Upper lobe of right lung (tissue), 1 donor: ENCODE measurements around the gene JSRP1. TPM values are rescaled to one million over a fixed set of nuclear protein-coding genes. Genes with fewer than 3 reads are reported as not detected.

Experiments used
- ATAC-seq: fragments of 200-7000 bp; cut with Tn5 transposase; one replicate; pipeline ENCODE4 v1.9.1; 2020; ENCODE audit warnings: mild to moderate bottlenecking, moderate library complexity
- DNase-seq: peaks from one replicate; pipeline ENCODE4 v3.0.0-alpha.2; 2020
- H3K27ac ChIP-seq: fragments of 200-600 bp; one replicate; pipeline ENCODE4 v1.8.0; 2022
- H3K27me3 ChIP-seq: fragments of 200-600 bp; one replicate; pipeline ENCODE4 v1.8.0; 2022; ENCODE audit warnings: mild to moderate bottlenecking
- H3K36me3 ChIP-seq: fragments of 200-600 bp; one replicate; pipeline ENCODE4 v1.8.0; 2022
- H3K4me1 ChIP-seq: fragments of 200-600 bp; one replicate; pipeline ENCODE4 v1.8.0; 2022
- H3K4me3 ChIP-seq: fragments of 200-600 bp; one replicate; pipeline ENCODE4 v1.8.0; 2022; ENCODE audit warnings: mild to moderate bottlenecking
- H3K9me3 ChIP-seq: fragments of 200-600 bp; one replicate; pipeline ENCODE4 v1.8.0; 2022
- intact Hi-C: fragments of 100-400 bp; cut with DNase I; formaldehyde crosslinking; loops from one replicate; pipeline ENCODE4 v1.11.0; 2022
- microRNA-seq: library from miRNA; unstranded; fragments of <30 nt; microRNA quantifications from one replicate; pipeline ENCODE4 v1.2.0, GENCODE V29; 2020; ENCODE audit warnings: borderline microRNAs expressed
- total RNA-seq: library from RNA; stranded (reverse); fragmentation: NEBNext Ultra II Directional; extraction: Animal tissue kit (Norgen Biotek cat#: 25700); gene quantifications from one replicate; pipeline ENCODE4 v1.2.1, GENCODE V29; 2021
- TF ChIP-seq, protein P1 (sequence below): fragments of 200-600 bp; IDR thresholded peaks from one replicate; pipeline ENCODE4 v1.8.0; 2022; ENCODE audit warnings: antibody characterized with exemption
- donor health status: DM: no; HTN: yes; CAD: no; lungs with severe emphysema.

JSRP1 gene
- total RNA-seq, 1 donor from 2014 or later: 1.1 TPM

DNA sequence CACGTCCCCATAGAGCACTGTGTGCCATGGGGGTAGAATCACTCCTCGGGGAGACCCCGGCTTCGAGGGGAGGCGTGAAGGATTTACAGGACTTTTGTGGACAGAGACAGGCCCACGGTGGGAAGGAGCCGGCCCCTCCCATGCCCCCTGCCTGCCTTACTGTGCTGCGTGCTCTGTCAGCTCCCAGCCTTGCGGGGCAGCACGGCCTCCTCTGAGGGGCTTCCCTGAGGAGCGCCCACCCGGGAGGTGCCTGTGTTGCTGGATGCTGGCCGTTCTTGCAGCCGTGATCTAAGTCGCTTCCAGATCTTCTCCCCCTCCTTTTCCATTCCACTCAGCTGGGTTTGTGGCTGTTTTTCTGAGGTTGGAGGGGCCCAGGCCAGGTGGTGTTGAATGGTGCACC is 49.2 kb downstream of the JSRP1 start:
- DNase-seq: no peak

DNA sequence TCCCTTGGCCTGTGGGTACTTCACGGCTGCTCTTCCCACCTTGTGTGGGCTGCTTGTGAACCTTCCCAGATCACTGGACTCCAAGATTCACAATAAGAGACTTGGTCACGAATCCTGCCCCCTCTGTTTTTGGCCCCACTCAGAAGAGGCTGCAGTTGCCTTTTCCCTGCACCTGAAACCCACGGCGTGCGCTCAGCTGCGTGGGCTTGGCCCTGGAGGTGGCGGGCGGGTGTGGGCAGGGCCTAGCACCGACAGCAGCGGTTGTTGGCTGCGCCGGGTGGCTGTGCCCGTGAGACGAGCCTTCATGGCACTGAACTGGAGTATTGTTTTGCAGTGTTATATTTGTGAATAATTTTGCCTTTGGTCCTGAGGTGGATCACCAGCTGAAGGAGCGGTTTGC is 53.9 kb downstream of the JSRP1 start:
- DNase-seq (no peak), ATAC-seq (no peak)
- Histone ChIP-seq H3K4me3 (no peak overlapping the region), H3K27ac (no peak overlapping the region), H3K27me3 (no peaks in the 10 kb centered on the region), H3K9me3 (no peaks in the 10 kb centered on the region), H3K4me1 (no peaks in the 10 kb centered on the region), H3K36me3 (peaks cover 27% of the 10 kb centered on the region)
- TF ChIP-seq, protein P1, sequence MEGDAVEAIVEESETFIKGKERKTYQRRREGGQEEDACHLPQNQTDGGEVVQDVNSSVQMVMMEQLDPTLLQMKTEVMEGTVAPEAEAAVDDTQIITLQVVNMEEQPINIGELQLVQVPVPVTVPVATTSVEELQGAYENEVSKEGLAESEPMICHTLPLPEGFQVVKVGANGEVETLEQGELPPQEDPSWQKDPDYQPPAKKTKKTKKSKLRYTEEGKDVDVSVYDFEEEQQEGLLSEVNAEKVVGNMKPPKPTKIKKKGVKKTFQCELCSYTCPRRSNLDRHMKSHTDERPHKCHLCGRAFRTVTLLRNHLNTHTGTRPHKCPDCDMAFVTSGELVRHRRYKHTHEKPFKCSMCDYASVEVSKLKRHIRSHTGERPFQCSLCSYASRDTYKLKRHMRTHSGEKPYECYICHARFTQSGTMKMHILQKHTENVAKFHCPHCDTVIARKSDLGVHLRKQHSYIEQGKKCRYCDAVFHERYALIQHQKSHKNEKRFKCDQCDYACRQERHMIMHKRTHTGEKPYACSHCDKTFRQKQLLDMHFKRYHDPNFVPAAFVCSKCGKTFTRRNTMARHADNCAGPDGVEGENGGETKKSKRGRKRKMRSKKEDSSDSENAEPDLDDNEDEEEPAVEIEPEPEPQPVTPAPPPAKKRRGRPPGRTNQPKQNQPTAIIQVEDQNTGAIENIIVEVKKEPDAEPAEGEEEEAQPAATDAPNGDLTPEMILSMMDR: no peak
- intact Hi-C loops: no loop called here

More for the DNA sequence above, 49.2 kb downstream of the JSRP1 start:
- Histone ChIP-seq H3K4me1 (peaks cover 4% of the 10 kb centered on the region), H3K27ac (no peak overlapping the region), H3K36me3 (peaks cover 56% of the 10 kb centered on the region), H3K9me3 (no peaks in the 10 kb centered on the region), H3K27me3 (no peaks in the 10 kb centered on the region), H3K4me3 (no peak overlapping the region)
- intact Hi-C loops: no loop called here
- ATAC-seq: no peak
- TF ChIP-seq, protein P1: no peak

Small RNA genes lying within 50 kb of the gene (microRNA-seq; reads per million reads assigned to microRNA genes)
- gene MIR1227: 0.99 reads per million
- not detected for gene MIR4321

Other genes starting within 250 kb of the JSRP1 start
- gene BTBD2, start 240.7 kb downstream of the JSRP1 start, total RNA-seq: 56.5 TPM
- 314 TPM for gene MKNK2, start 205.2 kb downstream of the JSRP1 start, total RNA-seq
- 58.8 TPM for gene MOB3A, start 160.1 kb downstream of the JSRP1 start, total RNA-seq
- gene IZUMO4, start 159.5 kb downstream of the JSRP1 start, total RNA-seq: 6.8 TPM
- 109 TPM for gene AP3D1, start 104.9 kb downstream of the JSRP1 start, total RNA-seq
- gene DOT1L, start 92.5 kb downstream of the JSRP1 start, total RNA-seq: 42.0 TPM
- 54.6 TPM for gene PLEKHJ1, start 20.1 kb downstream of the JSRP1 start, total RNA-seq
- 67.1 TPM for gene SF3A2, start 19.6 kb downstream of the JSRP1 start, total RNA-seq
- gene AMH, start 7.1 kb downstream of the JSRP1 start, total RNA-seq: 6.1 TPM
- 4.5 TPM for gene PEAK3, start 25.8 kb upstream of the JSRP1 start, total RNA-seq
- not detected for gene LINGO3, start 51.7 kb upstream of the JSRP1 start, total RNA-seq
- 55.9 TPM for gene LSM7, start 72.2 kb upstream of the JSRP1 start, total RNA-seq
- 50.9 TPM for gene SPPL2B, start 72.3 kb upstream of the JSRP1 start, total RNA-seq
- gene TMPRSS9, start 103.8 kb upstream of the JSRP1 start, total RNA-seq: not detected
- 61.0 TPM for gene TIMM13, start 171.2 kb upstream of the JSRP1 start, total RNA-seq
- 22.0 TPM for gene LMNB2, start 200.5 kb upstream of the JSRP1 start, total RNA-seq
- 91.2 TPM for gene GADD45B, start 219.7 kb upstream of the JSRP1 start, total RNA-seq